Measurements from ENCODE around the gene AGPS.

DNA sequence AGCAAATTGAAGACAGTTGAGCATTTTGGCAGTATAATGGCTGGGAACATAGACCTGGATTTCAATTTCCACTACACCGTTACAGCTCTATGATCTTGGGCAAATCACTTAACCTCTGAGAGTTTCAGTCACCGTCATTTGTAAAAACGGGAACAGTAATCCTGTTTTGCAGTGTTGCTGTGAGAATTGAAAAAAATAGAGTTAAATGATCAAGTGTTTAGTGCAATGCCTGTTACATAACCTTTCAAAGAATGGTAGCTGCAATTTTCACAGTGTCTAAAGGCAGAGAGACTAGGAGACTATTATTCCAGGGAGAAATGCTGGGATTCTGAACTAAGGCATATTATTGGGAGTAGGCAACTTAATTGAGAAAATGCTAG, 2.0 kb downstream of the AGPS start:
- TF ChIP-seq, protein P1, sequence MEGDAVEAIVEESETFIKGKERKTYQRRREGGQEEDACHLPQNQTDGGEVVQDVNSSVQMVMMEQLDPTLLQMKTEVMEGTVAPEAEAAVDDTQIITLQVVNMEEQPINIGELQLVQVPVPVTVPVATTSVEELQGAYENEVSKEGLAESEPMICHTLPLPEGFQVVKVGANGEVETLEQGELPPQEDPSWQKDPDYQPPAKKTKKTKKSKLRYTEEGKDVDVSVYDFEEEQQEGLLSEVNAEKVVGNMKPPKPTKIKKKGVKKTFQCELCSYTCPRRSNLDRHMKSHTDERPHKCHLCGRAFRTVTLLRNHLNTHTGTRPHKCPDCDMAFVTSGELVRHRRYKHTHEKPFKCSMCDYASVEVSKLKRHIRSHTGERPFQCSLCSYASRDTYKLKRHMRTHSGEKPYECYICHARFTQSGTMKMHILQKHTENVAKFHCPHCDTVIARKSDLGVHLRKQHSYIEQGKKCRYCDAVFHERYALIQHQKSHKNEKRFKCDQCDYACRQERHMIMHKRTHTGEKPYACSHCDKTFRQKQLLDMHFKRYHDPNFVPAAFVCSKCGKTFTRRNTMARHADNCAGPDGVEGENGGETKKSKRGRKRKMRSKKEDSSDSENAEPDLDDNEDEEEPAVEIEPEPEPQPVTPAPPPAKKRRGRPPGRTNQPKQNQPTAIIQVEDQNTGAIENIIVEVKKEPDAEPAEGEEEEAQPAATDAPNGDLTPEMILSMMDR (IDR thresholded peaks at IDR 0.05; ENCODE audit: insufficient read depth, low read length) = no peak
- TF ChIP-seq, protein P2, sequence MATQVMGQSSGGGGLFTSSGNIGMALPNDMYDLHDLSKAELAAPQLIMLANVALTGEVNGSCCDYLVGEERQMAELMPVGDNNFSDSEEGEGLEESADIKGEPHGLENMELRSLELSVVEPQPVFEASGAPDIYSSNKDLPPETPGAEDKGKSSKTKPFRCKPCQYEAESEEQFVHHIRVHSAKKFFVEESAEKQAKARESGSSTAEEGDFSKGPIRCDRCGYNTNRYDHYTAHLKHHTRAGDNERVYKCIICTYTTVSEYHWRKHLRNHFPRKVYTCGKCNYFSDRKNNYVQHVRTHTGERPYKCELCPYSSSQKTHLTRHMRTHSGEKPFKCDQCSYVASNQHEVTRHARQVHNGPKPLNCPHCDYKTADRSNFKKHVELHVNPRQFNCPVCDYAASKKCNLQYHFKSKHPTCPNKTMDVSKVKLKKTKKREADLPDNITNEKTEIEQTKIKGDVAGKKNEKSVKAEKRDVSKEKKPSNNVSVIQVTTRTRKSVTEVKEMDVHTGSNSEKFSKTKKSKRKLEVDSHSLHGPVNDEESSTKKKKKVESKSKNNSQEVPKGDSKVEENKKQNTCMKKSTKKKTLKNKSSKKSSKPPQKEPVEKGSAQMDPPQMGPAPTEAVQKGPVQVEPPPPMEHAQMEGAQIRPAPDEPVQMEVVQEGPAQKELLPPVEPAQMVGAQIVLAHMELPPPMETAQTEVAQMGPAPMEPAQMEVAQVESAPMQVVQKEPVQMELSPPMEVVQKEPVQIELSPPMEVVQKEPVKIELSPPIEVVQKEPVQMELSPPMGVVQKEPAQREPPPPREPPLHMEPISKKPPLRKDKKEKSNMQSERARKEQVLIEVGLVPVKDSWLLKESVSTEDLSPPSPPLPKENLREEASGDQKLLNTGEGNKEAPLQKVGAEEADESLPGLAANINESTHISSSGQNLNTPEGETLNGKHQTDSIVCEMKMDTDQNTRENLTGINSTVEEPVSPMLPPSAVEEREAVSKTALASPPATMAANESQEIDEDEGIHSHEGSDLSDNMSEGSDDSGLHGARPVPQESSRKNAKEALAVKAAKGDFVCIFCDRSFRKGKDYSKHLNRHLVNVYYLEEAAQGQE (IDR thresholded peaks at IDR 0.05; ENCODE audit: insufficient replicate concordance, low read depth) = no peak
- TF ChIP-seq POLR2AphosphoS5 (IDR thresholded peaks at IDR 0.05; ENCODE audit: low read depth) = no peak
- TF ChIP-seq SPI1 (IDR thresholded peaks at IDR 0.05; ENCODE audit: borderline replicate concordance, low read depth) = no peak
